Urothelium cell line (cell line): Measurements from ENCODE around the gene FAM216B.
"Not testable (repeated sequence)": the region's sequence is repeated elsewhere in the genome, so short reads cannot be mapped to it uniquely, and the experiment has no call there.

Experiments
- DNase-seq: peaks from one replicate; pipeline ENCODE4 v3.0.0; 2011; ENCODE audit warnings: low spot score, mixed read lengths
- FAIRE-seq: peaks from 2 replicates; lab custom pipeline; 2011; peaks lifted over from hg19 to GRCh38; lab: Jason Lieb, UNC

Gene FAM216B

DNA sequence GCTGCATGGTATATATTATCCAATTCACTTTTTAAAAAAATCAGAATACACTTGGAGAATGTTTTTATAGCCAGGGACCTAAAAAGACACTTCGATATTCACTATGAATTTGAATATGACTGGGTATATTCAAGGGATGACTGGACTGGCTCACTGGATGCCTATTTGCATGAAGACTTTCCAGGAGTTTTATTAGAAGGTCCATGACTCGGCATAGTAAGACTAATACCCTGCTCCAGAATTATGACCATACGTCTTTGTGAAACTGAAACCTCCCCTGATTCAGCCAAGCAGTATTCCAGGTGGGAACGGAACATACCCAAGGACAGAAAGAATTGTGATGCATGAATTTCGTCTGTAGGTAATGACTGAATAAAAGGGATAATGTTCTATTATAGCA lies 3.9 kb upstream of the FAM216B start:
- DNase-seq, result no peak
- FAIRE-seq, result no peak

DNA sequence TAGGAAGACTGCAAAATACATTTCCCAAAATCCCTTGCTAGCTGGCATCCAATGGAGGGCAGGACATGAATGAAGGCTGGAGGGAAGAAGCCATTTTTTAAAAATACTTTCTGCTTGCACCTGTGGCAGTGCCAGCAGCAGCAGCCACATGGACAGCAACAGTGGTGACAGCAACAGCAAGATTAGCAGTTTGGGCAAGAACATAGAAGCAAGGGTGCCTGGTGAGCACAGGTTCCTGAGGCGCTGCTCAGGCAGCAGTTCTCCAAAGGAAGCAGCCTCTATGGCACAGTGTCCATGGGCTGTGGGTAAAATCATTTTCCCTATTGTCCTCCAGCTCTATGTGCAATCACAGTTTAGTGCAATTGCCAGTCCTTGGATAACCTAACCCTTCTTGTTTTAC lies 1.3 kb upstream of the FAM216B start:
- no peak for FAIRE-seq
- DNase-seq, result no peak

DNA sequence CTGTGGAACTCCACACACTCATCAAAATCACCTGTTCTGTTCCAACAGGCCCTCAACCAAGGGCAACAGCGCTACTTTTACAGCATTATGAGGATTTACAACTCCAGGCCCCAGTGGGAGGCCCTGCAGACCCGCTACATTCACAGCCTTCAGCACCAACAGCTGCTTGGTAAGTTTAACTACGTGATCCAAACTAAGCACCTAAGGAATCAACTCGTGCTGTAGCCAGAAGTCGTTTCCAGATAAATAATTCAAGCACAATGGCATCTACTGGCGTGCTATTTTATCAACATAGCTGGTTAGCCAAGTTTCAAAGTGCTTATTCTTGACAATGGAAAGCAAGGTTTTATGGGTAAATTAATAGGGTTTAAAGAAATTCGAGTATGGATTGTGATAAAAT lies 5.3 kb downstream of the FAM216B start:
- FAIRE-seq, result no peak
- DNase-seq, result no peak

DNA sequence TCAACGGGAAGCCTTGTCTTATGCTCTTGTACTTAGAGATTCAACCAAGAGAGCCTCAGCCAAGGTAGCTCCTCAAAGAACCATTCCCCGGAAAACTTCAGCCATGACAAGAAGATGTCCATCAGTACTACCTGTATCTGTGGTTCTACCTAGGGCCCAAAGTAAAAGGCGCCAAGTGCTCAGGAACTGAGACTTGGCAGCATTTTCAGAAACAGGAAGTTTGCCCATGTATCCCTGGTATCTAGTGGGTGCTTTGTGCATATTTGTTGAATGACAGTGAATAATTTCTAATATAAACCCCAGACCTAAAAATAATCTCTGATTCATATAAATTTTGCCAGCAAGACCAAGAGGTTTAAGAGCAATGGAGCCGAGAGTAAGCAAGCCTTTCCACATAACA lies 7.2 kb downstream of the FAM216B start:
- DNase-seq (no peak), FAIRE-seq (no peak)

DNA sequence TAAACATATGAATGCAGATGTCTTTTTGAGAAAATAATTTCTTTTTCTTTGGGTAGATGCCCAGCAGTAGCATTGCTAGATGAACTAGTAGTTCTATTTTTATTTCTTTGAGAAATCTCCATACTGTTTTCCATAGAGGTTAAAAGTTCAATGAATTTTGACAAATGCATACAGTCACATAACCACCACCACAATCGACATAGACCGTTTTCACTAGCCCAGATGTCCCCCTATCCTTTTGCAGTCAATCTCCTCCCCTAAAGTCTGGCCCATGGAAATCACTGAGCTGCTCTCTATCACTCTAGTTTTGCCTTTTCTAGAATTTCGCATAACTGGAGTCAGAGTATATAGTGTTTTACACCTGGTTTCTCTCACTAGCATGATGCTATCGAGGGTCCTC lies 10.8 kb downstream of the FAM216B start:
- FAIRE-seq, result no peak
- DNase-seq, result no peak

DNA sequence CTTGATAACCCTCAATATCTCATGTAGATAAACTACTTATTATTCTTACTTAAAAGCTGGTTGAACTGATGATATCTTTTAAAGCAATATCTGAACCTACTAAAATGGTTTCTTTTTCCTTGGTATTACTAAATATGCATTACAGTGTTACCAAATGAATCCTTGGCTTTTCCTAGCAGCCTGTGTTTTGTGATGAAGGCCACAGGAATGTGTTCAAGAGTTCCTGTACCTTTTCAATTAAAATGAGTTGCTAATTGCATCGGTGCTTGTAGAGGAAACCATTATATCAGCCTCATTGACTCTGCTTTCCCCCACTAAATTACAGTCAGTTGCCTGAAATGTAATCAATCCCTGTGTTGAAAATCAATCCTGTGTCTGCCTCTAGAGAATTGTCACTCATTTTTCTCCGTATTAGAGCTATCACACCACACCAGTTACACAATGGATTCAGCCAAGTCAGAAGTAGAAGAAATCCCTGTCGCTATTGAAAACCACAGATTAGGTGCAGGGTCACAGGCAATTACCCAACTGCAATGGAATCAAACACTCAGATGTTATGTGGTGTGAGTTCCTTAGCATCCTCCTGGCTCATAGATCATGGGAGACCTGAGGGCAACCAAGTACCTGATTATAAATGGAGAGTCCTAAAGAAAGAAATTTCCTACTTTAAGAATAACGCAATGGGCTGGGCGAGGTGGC lies 13.3 kb downstream of the FAM216B start:
- FAIRE-seq (no peak), DNase-seq (no peak)

DNA sequence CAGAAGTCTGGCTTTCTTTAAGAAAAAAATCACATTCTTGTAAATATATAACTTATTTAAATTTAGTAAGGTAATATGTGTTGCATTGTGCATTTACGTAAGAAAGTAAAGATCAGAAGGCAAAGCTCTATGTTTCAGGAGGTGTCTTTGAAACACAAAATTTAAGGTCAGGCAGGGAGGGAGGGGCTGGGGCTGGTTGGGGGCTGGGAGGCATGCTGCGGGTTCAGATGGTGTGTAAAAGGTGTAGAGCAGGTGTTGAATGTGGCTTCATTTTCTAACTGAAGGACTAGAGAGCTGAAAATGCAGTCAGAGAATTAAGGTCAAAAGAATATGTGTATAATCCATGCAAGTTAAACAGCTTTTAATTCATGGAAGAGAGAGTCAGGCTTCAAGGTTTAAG lies 14.3 kb downstream of the FAM216B start:
- no peak for DNase-seq
- FAIRE-seq, result no peak

DNA sequence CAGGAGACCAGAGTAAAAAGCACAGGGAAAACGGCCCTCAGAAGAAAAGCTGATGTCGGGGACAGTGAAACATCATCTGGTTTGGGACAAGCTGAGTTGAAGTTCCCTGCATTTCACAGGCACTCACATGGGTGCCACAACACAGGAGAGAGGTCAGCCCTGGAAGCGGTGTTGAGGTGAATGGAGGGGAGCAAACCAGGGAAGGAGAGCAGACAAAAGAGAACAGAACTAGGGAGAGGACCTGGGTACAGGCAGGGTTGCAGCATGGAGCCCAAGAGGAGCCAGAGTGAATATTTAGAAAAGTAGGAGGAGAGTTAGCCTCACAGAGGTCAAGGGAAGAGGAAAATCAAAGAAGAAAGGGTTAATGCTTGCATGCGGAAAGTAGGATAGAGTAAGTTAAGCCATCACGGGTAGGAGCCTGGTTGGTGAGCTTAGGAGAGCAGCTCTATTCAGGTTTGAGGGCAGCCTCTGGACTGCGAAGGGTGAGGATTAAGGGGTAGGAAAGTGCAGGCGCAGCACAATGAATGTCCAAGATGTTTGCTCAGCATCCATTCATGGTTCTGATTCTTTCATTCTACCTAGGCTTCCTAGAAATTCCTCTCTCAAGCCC lies 15.5 kb downstream of the FAM216B start:
- DNase-seq (no peak), FAIRE-seq (no peak)

DNA sequence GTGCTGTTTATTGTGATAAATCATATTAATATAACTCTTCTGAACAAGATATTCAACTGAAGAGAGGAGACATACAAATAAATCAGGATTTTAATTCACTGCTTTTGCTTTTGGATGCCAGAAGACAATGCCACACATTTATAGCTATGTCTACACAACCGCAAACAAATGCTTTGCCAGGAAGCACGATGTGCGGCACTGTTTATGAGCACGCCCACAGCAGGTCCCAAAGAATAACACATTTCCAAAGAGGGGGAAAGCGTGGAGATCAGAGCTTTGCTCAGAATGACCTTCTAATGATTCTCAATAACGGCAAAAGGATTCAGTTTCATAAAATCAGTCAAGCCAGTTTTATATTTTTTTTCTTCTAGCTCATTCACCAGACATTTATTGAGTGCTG lies 16.7 kb downstream of the FAM216B start:
- FAIRE-seq (no peak), DNase-seq (no peak)

DNA sequence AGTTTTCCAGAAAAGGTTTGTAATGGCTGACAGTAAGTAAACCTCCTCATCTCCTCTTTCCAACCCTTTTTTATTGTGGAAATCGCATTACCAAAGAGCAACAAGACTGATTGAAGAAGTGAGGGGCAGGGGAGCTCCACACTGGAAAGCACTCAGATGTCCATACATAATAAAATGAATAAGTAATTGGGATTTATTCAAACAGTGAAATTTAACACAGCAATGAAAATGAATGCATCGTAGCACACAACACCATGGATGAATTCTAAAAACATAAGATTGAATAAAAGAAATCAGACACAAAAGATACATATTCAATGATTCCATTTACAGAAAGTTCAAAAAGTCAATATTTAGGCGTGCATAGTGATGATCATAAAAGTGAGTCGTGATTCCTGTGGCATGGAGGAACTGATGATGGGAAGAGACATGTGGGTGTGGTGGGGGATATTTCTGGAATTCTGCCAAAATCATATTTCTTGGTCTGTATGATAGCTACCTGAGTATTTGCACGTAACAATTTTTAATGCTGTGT lies 18.8 kb downstream of the FAM216B start:
- no peak for DNase-seq
- no peak for FAIRE-seq

DNA sequence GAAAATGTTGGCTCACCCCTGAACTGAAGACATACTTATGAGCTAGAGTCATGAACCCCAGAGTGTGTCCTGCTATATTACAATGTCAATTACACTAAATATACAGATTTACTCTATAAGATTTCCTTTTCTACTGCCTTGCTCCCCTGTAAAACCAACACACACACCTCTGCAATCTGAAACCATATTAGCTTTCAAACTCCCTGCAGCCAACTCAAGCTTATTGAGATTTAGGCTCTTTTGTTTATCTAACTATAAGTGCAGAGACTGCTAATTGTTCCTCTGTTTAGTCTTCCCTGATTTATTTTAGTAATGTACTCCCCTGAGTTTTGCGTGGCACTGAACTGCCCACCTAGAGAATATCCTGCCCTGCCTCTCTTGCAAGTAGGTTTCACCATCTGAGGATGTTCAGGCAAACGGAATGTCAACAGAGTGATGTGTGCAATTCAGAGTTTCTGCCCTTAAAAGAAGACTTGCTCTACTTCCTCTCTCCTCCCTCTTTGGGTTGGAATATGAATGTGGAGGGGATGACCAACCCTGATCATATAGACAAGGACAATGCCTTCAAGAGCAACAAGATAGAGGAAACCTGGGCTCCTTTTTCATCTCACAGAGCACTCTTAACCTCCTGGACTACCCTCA lies 22.3 kb downstream of the FAM216B start:
- no peak for FAIRE-seq
- no peak for DNase-seq

DNA sequence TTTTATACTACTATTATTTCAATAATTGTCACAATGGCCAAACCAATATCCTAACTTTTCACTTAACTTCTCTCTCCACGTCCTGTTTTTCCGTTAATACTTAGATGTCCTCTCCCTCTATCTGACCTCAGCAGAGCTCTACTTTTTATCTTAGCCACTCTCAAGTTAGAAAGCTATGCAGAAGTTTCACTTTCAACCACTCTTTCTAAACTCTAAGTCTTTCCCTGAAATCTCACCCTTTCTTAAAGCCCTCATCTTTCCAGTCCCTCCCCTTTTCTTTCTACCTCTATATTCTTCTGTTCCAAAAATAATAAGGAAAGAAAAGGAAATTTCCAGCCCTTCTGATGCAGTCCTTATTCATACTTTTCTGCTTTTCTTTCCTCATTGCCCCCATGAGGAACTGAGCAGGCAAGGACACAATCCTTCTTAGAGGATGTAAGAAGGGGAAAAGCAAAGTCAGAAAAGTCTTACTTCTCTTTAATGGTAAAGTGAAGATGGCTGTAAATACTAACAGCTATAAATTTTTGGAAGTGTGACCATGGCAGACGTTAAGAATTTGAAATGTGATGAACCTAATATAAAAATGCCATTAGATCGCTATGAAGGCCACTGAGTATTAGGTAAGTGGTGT lies 23.0 kb downstream of the FAM216B start:
- FAIRE-seq (no peak), DNase-seq (no peak)

DNA sequence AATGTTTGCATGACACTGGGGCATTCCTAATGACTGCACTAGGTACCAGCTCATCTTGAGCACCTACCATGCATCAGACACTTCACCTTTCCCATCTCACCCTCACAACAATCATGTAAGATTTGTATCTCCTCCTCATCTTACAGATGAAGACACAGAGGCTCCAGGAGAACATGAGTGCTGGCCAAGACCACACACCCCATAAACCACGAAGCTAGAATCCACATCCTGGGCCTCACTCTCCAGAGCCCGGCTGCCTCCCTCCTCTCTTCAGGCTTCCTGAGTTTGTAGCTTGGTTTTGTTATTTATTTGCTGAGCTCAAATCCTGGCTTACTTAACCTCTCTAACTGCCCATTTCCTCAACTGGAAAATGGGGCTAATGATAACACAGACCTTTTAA lies 25.9 kb downstream of the FAM216B start:
- FAIRE-seq, result no peak
- no peak for DNase-seq

DNA sequence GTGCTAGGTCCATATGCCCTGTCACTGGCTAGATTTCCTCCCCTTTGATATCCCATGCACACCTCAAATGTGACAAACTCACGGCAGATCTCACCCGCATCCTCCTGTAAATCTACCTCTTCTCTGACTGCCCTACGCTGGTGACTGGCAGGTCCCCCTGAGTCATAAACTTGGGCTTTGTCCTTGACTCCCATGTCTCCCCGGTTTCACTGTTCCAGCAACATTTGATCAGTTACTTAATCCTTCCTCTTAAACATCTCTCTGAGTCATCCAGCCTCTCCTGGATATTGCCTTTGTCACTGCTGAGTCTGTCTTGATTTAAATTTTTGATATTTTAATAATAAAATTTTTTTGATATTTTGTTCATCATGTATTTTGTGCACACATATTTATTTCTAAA lies 26.5 kb downstream of the FAM216B start:
- peak; percentile 13 for DNase-seq
- no peak for FAIRE-seq

DNA sequence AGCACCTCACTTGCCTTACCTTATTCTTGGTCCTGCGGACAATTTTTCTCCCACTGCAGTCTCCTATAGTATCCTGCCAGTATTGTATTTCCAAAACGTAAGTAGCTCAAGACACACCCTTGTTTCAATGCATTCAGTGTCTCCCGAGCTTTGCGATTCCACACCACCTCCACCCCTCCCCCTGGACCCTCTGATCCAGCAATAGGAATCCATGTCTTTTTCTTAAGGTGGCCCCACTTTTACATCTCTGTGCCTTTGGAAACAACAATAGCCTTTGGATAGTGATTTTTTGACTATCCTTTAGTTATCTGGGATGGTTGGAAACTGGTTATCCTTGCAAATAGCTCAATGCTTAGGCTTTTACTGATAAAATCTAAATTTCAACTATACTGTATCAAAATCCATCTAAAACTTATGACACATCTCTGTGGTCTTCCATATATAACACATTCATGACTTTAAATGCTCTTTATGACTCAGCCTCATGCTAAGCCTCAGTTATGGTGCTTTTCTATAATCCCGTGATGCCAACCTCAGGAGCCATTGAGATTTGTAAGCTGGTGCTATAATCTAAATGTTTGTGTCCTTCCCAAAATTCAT lies 27.1 kb downstream of the FAM216B start:
- DNase-seq (no peak), FAIRE-seq (no peak)

DNA sequence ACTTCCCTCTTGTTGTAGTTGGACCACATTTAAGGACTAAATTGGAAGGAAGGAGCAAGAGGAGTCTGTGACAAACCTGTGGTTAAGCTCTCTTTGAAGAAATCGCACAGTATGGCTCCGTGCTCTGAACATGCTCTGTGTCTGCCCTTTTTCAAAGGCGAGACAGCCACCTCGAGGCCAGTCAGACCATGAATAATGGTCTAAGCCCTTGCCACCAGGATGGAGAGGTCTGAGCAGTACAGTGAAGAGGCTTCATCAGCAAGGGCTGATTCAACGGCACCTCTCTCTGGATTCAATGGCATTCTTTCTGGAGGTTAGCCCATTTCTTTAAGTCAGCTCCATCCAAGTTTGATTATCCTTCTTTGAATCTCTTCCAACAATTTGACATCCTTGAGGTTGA lies 30.9 kb downstream of the FAM216B start:
- DNase-seq (no peak), FAIRE-seq (no peak)

DNA sequence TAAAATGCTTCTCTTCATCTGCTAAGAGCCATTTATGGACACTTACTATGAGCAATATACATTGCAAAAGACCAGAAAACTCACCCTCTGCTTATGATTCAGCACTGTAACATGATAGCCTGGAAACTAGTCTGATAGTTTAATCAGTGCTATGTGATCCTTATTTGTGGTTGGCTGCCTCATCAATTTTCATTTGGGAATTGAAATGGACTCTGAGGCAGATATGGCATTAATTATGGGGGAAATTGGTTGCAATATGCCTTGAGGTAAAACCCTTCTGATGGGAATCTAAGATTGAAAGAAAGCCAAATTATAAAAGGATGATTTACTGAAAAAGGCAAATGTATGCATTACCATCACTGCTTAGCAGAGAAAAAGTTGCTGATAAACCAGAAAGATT lies 33.5 kb downstream of the FAM216B start:
- DNase-seq (no peak), FAIRE-seq (no peak)

DNA sequence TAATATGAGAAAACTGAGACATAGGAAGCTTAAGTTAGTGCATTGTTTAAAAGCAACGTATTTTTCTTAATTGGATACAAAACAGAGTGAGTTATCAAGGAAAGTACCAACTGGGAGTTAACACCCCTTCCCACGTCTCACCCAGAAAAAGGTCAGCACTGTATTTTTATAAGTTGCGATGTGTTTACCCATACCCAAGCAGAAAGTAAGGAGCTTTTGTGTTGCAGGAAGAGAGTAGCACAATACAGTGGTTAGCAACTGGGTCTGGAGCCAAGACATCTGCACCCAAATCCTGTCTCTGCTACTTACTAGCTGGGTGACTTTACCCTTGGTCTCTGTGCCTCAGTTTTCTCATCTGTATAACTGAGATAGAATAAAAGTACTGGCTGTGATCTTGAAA lies 34.3 kb downstream of the FAM216B start:
- DNase-seq (no peak), FAIRE-seq (no peak)

DNA sequence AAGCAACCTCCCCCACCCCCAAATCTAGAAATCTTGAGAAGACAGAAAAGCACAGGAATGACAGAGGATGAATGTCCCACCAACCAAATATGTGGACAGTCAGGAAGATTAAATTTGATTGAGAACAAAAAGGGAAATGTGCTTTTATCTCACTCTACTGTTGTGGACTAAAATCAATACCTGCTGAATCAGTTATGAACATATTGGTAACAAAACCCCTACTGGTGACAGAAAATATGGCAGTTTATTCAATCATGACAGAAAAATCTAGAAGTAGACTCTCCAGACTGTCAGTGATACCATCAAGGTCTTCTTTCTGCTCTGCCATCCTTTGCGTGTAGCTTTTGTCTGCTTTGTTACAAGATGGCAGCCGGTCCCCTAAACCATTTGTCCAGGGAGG lies 35.2 kb downstream of the FAM216B start:
- DNase-seq (no peak), FAIRE-seq (no peak)

DNA sequence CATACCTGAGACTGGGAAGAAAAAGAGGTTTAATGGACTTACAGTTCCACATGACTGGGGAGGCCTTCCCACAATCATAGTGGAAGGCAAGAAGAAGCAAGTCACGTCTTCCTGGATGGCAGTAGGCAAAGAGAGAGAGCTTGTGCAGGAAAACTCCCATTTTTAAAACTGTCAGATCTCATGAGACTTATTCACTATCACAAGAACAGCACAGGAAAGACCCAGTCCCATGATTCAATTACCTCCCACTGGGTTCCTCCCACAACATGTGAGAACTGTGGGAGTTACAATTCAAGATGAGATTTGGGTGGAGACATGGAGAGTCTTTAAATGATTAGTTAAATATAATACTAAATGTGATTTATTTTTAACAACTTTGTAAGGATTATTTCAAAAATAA lies 38.3 kb downstream of the FAM216B start:
- not testable (repeated sequence) for FAIRE-seq, DNase-seq

DNA sequence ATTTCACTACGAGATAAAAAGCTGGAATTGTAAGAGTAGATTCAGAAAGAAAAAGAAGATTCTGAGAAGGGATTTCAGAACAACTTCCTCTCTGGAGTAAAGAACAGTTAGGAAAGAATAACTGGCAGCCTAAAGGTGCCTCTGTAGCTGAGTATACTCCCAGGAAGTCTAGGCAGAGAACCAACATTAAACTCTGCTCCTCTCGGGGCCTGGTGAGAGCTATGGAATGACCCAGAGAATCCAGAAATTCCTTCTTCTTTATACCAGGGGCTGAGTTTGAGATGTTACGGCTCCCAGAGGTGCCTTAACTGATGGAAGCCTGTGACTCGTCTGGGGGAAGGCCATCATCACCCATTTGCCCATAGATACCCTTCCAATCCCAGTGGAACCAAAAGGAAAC lies 39.1 kb downstream of the FAM216B start:
- DNase-seq (no peak), FAIRE-seq (no peak)
